SHP77 (cell line): ENCODE measurements around the gene API5.
A peak's percentile ranks its signal among the peaks of the same experiment; 100 is the strongest.

ENCODE experiments used
- DNase-seq, 2 experiments: peaks; one replicate each; lab custom pipeline; 2025; lab: John Stamatoyannopoulos, UW

The API5 gene

GRCh38 chr11:43359422-43359818 lies 47.6 kb downstream of the API5 start:
- DNase-seq, result peak in 1 of 2 experiments; percentile 37

GRCh38 chr11:43360361-43361032 lies 48.7 kb downstream of the API5 start:
- DNase-seq, result no peak

- DNase-seq, result no peak
Measured at GRCh38 chr11:43366677-43367076, 54.9 kb downstream of the API5 start.

DNA sequence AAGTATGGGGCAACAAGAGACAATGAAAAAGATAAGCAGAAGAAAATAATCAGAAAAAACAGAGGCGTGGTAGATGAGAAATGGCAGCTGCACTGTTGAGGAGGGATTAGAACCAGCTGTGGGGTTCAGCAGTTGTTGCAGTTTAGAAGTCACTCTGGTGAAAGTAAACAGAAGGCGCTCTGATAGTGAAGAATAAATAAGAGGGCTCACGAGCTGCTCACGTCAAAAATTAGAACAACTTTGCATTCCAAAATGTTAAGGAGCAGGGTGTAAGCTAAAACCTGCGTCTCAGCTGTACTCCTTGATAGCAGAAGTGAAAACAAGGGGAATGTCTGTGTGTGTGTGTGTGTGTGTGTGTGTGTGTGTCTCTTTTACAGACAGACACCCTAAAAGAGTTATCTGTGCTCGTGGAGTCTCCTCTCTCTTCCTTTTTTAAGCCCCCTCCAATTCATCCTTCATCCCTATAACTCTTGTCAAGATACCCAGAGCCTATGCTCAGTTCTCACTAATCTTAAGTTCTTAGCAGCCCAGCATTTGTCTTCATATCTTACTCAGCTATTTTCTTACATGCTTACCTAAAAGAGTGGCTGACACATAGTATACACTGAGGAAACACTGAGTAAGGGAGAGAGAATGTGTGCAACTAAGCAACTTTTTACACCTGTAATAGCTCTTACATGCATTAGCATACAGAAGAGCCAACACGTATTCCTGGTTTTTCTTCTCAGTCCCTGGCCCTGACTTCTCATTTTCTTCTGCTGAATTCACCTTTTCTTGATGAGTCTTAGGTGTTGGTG lies 55.8 kb downstream of the API5 start:
- no peak for DNase-seq

- DNase-seq, result no peak
Measured at GRCh38 chr11:43376065-43376464, 64.3 kb downstream of the API5 start.

- DNase-seq, result no peak
Measured at GRCh38 chr11:43376594-43376993, 64.8 kb downstream of the API5 start.

DNA sequence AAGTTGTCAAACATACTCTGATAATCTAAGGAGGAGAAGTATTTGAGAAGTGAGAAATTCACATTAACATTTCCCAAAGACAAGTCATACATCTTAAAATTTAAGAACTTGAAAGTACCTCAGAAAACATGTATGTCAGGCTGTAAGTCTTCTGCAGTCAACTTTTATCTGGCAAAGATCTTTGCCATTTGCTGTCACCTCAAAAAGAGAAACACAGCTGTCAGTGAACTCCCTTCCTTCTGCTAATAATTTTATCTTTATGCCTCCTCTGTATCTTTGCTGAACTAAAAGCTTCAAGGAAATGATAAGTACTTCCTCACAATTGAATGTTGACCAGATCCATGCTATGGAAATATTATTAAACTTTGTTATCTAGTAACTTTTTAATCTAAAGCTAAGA lies 65.6 kb downstream of the API5 start:
- DNase-seq, result no peak

- DNase-seq, result no peak
Measured at GRCh38 chr11:43378897-43379296, 67.1 kb downstream of the API5 start.

DNA sequence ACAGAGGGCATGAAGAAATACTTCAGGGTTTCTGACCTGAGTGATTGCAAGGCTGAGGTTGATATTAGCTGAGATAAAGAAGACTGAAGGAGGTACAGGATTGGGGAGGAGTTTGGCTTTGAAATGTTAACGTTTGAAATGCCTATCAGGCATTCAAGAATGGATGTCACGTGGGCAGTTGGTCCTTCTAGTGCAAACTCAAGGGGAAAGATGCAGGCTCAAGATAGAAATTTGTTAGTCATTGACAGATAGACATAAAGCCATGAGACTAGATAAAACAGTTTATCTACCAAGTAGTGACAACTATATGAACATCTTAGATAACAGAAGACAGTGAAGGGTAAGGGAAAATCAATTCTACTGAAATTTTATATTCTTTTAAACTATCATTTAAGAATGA lies 70.0 kb downstream of the API5 start:
- DNase-seq, result no peak

GRCh38 chr11:43382614-43383013 lies 70.8 kb downstream of the API5 start:
- DNase-seq, result no peak

- DNase-seq, result no peak
Measured at GRCh38 chr11:43384393-43384792, 72.6 kb downstream of the API5 start.

DNA sequence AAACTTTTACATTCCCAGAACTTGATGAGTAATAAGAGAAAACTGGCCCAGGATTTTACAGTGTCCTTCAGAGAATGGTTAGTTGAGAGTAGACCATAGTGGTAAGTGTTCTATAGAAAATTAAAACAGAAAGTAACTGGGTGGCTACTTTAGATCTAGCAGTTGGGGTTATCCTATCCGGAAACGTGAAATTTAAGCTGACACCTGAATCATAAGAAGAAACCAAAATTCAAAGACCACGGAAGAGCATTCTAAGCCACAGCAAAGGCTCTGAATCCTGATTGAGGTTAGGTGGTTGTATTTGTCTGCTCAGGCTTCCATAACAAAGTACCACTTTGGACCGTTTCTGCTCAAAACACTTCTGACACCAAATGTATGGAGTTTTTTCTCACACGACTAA lies 80.9 kb downstream of the API5 start:
- DNase-seq, result no peak

GRCh38 chr11:43393765-43394355 lies 82.1 kb downstream of the API5 start:
- no peak for DNase-seq
